ENCODE data around the gene THRB.

THRB gene

GRCh38 chr3:24190256-24190655, 304.4 kb downstream of the THRB start (continued):
- TF ChIP-seq ZNF274 (IDR thresholded peaks at IDR 0.05; ENCODE audit: low read length), result no peak
- TF ChIP-seq ZNF274 (tag by site-specific recombination; IDR thresholded peaks at IDR 0.05; ENCODE audit: borderline replicate concordance), result no peak
- no peak for TF ChIP-seq ZNF626 (tag by site-specific recombination; IDR thresholded peaks at IDR 0.05)
- TF ChIP-seq ZNF843 (tag by site-specific recombination; IDR thresholded peaks at IDR 0.05), result no peak
- TF ChIP-seq ZNF530 (tag by site-specific recombination; IDR thresholded peaks at IDR 0.05; ENCODE audit: low read depth), result no peak
- no peak for TF ChIP-seq ZNF548 (tag by site-specific recombination; IDR thresholded peaks at IDR 0.05)

GRCh38 chr3:24185738-24186384, 308.8 kb downstream of the THRB start:
- ChIA-PET POLR2A (no interaction called here), CTCF (interaction anchor here (0.6 to 2.9 kb wide), 33 partner anchors 13 to 1238 kb away, joined by 3 to 28 read pairs (median 4); no protein-coding TSS in a partner anchor)
- no peak overlapping the region for H3K4me3 ChIP-seq (ENCODE audit: low read depth, low read length)
- H3K9me3 ChIP-seq (ENCODE audit: control insufficient read depth, insufficient read depth, low read depth, low read length), result no peaks in the 10 kb centered on the region
- H3K27ac ChIP-seq (ENCODE audit: extremely low read depth, low read depth, low read length), result no peak overlapping the region
- no peaks in the 10 kb centered on the region for H3K4me1 ChIP-seq (ENCODE audit: control insufficient read depth, insufficient read depth, low read length)
- TF ChIP-seq YY1 (tag by site-specific recombination; IDR thresholded peaks at IDR 0.05), result 0 out of 2 replicates have a peak, but pooled peaks have one; percentile 32
- peak; percentile 63; the same call in 1 of the 2 replicates for TF ChIP-seq ZNF133 (tag by site-specific recombination; IDR thresholded peaks at IDR 0.05)
- 0 out of 2 replicates have a peak, but pooled peaks have one; percentile 14 for TF ChIP-seq ZBTB8A (tag by site-specific recombination; IDR thresholded peaks at IDR 0.05)
- TF ChIP-seq ZBTB20 (tag by site-specific recombination; IDR thresholded peaks at IDR 0.05), result 0 out of 2 replicates have a peak, but pooled peaks have one; percentile 17
- peak; percentile 73 for TF ChIP-seq ZNF335 (tag by site-specific recombination; conservative IDR thresholded peaks at IDR 0.05)
- no peak for TF ChIP-seq ZNF830 (tag by site-specific recombination; IDR thresholded peaks at IDR 0.05; ENCODE audit: low read depth)
- TF ChIP-seq, protein P1, sequence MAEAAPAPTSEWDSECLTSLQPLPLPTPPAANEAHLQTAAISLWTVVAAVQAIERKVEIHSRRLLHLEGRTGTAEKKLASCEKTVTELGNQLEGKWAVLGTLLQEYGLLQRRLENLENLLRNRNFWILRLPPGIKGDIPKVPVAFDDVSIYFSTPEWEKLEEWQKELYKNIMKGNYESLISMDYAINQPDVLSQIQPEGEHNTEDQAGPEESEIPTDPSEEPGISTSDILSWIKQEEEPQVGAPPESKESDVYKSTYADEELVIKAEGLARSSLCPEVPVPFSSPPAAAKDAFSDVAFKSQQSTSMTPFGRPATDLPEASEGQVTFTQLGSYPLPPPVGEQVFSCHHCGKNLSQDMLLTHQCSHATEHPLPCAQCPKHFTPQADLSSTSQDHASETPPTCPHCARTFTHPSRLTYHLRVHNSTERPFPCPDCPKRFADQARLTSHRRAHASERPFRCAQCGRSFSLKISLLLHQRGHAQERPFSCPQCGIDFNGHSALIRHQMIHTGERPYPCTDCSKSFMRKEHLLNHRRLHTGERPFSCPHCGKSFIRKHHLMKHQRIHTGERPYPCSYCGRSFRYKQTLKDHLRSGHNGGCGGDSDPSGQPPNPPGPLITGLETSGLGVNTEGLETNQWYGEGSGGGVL (tag by site-specific recombination; IDR thresholded peaks at IDR 0.05), result 0 out of 2 replicates have a peak, but pooled peaks have one; percentile 10
- TF ChIP-seq, protein P2, sequence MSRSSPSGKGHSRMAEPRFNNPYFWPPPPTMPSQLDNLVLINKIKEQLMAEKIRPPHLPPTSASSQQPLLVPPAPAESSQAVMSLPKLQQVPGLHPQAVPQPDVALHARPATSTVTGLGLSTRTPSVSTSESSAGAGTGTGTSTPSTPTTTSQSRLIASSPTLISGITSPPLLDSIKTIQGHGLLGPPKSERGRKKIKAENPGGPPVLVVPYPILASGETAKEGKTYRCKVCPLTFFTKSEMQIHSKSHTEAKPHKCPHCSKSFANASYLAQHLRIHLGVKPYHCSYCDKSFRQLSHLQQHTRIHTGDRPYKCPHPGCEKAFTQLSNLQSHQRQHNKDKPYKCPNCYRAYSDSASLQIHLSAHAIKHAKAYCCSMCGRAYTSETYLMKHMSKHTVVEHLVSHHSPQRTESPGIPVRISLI (tag by site-specific recombination; IDR thresholded peaks at IDR 0.05), result no peak
- peak; percentile 47; the same call in 1 of the 2 replicates for TF ChIP-seq CTCF (tag by site-specific recombination; IDR thresholded peaks at IDR 0.05)
- TF ChIP-seq ZNF654 (tag by site-specific recombination; IDR thresholded peaks at IDR 0.05; ENCODE audit: low read depth), result peak; percentile 69
- no peak for TF ChIP-seq MZF1 (tag by site-specific recombination; IDR thresholded peaks at IDR 0.05; ENCODE audit: borderline replicate concordance)
- TF ChIP-seq, protein P3, sequence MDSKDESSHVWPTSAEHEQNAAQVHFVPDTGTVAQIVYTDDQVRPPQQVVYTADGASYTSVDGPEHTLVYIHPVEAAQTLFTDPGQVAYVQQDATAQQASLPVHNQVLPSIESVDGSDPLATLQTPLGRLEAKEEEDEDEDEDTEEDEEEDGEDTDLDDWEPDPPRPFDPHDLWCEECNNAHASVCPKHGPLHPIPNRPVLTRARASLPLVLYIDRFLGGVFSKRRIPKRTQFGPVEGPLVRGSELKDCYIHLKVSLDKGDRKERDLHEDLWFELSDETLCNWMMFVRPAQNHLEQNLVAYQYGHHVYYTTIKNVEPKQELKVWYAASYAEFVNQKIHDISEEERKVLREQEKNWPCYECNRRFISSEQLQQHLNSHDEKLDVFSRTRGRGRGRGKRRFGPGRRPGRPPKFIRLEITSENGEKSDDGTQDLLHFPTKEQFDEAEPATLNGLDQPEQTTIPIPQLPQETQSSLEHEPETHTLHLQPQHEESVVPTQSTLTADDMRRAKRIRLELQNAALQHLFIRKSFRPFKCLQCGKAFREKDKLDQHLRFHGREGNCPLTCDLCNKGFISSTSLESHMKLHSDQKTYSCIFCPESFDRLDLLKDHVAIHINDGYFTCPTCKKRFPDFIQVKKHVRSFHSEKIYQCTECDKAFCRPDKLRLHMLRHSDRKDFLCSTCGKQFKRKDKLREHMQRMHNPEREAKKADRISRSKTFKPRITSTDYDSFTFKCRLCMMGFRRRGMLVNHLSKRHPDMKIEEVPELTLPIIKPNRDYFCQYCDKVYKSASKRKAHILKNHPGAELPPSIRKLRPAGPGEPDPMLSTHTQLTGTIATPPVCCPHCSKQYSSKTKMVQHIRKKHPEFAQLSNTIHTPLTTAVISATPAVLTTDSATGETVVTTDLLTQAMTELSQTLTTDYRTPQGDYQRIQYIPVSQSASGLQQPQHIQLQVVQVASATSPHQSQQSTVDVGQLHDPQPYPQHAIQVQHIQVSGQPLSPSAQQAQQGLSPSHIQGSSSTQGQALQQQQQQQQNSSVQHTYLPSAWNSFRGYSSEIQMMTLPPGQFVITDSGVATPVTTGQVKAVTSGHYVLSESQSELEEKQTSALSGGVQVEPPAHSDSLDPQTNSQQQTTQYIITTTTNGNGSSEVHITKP (tag by site-specific recombination; IDR thresholded peaks at IDR 0.05), result peak; percentile 54
- TF ChIP-seq ZIC2 (tag by site-specific recombination; IDR thresholded peaks at IDR 0.05), result peak; percentile 49
- TF ChIP-seq ZNF660 (tag by site-specific recombination; IDR thresholded peaks at IDR 0.05), result peak; percentile 56
- TF ChIP-seq, protein P4, sequence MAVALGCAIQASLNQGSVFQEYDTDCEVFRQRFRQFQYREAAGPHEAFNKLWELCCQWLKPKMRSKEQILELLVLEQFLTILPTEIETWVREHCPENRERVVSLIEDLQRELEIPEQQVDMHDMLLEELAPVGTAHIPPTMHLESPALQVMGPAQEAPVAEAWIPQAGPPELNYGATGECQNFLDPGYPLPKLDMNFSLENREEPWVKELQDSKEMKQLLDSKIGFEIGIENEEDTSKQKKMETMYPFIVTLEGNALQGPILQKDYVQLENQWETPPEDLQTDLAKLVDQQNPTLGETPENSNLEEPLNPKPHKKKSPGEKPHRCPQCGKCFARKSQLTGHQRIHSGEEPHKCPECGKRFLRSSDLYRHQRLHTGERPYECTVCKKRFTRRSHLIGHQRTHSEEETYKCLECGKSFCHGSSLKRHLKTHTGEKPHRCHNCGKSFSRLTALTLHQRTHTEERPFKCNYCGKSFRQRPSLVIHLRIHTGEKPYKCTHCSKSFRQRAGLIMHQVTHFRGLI (tag by site-specific recombination; IDR thresholded peaks at IDR 0.05), result peak; percentile 77; the same call in 1 of the 2 replicates
- H3K36me3 ChIP-seq (ENCODE audit: control insufficient read depth in 2 of 2, insufficient read depth in 1 of 2, low read length in 2 of 2), result no peaks in the 10 kb centered on the region
